GM21529 (cell line): ENCODE results near the gene KNDC1.
"Not testable (repeated sequence)": the region's sequence is repeated elsewhere in the genome, so short reads cannot be mapped to it uniquely, and the experiment has no call there.

ENCODE experiments used
- ATAC-seq: cut with Tn5 transposase; IDR thresholded peaks from one replicate; pipeline ENCODE4 v1.9.1; 2021; ENCODE audit not compliant: unreplicated experiment

The KNDC1 gene

DNA sequence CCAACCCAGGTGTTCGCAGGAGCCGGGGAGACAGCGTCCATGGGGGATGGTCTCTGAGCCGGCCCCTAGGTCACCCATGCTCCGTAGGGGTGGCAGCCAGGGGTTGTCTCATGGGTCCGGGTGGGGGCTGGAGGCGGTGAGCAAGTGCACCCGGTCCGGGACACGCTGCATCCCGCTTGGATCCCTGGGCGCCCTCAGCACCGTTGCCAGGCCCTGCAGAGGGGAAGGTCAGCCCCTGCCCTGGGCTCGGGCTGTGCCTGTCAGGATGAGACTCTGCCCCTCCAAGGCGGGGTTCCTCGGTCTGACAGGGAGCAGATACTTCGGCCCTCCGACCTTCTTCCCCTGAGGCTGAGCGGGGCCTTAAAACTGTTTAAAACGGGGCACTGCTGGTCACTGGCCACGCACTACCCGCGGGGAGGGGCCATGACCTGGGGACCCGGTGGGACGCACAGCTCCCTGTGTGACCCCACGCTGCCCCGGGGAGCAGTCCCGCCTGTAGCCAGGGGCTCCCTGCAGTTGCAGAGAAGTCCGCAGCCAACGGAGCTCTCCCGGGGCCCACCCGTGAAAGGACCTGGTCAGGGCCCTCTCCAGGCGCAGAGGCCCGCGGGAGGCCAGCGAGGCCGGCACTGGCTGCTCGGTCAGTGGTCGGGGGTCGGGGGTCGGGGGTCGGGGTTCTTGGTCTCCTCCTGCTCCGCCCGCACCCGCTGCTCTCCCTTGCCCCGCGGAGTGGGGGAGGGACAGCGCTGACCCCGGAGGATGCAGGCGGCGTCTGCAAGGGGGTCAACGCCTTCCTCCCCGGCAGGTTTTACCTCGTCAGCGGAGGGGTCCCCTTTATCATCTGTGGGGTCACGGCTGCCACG, 33.4 kb upstream of the KNDC1 start:
- no peak for ATAC-seq

DNA sequence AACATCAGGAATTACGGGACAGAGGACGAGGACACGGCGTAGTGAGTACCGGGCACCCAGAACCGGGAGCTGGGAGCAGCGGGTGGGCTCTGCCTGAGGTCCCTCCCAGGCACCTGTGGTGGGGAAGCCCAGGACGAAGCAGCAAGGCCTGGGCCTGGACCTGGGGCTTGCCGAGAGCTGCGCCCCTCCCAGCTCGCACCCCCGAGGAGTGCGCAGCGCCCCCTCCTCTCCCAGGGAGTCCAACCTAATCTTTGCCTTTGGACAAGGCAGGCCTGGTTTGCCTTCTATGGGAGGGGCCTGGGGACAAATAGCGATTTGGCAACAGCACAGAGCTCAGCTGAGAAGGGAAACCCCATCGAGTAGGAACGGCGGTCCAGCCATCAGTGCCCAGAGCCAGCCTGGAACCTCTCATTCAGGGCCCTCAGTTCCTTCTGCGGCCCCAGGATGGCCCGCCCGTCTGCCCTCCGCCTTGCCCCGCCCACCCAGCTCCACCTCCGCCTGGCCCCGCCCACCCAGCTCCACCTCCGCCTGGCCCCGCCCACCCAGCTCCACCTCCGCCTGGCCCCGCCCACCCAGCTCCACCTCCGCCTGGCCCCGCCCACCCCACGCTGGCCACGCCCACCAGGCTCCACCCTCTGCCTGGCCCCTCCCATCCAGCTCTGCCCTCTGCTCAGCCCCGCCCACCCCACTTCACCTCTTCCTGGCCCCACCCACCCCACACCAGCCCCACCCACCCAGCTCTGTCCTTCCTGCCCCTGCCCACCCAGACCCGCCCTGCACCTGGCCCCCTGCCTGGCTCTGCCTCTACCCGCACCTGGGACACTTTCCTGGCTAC, 32.5 kb upstream of the KNDC1 start:
- no peak for ATAC-seq

GRCh38 chr10:133128126-133129070, 31.6 kb upstream of the KNDC1 start:
- no peak for ATAC-seq

DNA sequence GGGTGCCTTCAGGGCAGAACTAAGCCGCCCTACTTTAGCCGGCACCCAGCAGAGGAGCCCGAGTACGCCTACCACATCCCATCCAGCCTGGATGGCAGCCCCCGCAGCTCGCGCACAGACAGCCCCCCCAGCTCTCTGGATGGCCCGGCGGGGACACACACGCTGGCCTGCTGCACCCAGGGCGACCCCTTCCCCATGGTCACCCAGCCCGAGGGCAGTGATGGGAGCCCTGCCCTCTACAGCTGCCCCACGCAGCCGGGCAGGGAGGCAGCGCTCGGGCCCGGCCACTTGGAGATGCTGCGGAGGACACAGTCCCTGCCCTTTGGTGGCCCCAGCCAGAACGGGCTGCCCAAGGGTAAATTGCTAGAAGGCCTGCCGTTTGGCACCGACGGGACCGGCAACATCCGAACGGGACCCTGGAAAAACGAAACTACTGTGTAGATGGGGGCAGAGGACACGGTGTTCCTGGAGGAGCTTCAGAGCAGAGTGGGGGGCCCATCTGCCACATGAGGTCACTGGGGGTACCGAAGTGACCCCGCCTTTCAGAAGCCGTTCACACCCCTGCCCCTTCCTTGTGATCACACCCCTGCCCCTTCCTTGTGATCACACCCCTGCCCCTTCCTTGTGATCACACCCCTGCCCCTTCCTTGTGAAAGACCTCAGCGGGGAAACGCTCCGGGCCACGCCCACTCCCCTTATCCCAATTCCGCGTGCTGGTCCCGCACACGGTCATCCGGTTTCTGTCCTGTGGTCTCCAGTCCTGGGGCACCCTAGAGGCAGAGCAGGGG, 30.8 kb upstream of the KNDC1 start:
- no peak for ATAC-seq

DNA sequence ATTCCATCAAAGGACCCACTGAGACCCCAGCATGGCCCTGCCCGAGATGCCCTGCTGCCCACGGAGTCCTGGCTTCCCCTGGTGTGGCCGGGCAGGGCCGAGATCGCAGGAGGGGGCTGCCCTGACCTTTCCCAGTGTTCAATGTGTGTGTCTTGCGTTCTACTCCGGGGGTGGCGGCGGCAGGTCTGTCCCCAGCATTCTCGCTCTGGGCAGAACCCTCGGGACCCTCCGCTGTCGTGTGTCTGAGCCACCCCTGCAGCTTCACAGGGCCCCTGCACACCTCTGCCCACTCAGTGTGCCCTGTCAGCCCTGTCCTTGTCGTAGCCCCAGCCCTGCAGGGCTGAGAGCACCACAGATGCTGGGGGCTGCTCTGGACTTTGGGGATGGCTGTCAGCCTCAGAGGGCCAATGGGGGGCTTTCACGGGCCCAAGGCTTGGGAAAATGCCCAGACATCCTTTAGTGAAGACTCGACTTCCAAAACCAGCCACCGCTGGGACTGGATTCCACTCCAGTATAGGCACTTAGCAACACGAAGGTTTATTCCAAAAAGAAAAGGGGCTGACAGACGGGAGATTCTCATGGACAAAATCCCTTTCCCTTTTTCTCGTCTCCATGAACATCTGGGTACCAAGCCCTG, 30.0 kb upstream of the KNDC1 start:
- ATAC-seq = no peak

DNA sequence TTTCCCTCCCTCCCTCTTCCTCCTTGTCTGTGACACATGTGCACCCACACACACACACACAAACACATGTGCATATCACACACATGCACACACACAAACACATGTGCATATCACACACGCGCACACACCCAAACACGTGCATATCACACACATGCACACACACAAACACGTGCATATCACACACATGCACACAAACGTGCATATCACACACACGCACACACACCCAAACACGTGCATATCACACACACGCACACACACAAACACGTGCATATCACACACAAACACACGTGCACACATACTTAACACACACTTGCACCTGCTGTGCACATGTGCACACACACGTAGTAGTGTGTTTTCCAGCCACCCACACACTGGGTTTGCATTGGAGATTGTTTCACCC, 29.4 kb upstream of the KNDC1 start:
- ATAC-seq = no peak

- ATAC-seq = no peak
Measured at GRCh38 chr10:133131053-133131452, 29.0 kb upstream of the KNDC1 start.

DNA sequence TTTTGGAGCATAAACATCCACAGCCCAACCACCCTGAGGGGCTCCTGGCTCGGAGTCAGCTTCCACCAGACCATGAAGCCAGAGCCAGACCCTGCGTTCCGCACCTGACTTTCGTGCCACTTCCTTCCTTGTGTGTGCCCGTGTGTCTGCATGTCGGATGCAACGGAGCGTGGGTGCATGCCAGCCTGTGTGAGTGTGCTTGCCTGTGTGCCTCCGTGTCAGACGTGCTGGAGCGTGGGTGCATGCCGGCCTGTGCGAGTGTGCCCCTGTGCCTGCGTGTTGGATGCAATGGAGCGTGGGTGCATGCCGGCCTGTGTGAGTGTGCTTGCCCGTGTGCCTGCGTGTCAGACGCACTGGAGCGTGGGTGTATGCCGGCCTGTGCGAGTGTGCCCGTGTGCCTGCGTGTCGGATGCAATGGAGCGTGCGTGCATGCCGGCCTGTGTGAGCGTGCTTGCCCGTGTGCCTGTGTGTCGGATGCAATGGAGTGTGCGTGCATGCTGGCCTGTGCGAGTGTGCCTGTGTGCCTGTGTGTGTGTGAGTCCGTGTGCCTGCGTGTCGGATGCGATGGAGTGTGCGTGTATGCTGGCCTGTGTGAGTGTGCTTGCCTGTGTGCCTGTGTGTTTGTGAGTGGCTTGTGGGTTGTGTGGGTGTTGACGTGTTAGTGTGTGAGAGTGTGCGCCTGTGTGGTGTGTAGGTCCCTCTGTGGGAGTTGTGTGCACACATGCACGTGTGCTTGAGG, 28.1 kb upstream of the KNDC1 start:
- no peak for ATAC-seq

DNA sequence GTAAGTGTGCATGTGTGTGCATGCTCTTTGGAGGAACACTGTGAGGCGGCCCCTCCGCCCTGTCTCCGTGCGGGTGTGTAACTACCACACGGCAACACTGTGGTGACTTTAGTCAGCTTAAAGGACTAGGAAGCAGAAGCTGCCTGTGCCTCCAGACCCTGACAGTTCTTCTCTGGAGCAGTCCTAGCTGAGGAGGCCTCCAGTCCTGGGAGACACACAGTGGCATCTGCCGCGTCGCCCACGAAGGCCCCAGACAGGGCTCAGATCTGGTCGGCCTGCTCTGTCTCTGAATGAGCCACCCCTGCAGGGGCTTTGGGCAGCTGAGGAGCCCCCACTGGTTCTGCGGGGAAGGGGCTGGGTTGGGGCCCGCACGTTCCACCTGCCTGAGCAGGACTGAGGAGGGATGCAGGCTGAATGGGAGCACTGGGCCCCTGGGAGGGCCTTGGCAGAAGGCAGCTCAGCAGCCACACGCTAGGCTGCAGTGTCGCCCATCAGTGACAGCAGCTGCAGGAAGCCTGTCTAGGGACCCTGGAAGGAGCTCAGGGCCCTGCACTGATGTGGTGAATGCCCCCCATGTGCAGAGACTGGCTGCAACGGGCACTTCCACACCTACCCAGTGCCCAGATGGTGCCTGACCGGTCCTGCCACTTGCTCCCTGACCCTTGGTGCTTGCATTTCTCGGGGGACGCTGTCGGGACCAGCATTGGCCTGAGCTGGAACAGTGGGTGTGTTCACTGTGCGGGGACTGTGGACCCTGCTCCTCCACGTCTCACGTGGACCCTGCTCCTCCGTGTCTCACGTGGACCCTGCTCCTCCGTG, 27.3 kb upstream of the KNDC1 start:
- no peak for ATAC-seq

GRCh38 chr10:133133471-133134231, 26.4 kb upstream of the KNDC1 start:
- ATAC-seq = no peak

DNA sequence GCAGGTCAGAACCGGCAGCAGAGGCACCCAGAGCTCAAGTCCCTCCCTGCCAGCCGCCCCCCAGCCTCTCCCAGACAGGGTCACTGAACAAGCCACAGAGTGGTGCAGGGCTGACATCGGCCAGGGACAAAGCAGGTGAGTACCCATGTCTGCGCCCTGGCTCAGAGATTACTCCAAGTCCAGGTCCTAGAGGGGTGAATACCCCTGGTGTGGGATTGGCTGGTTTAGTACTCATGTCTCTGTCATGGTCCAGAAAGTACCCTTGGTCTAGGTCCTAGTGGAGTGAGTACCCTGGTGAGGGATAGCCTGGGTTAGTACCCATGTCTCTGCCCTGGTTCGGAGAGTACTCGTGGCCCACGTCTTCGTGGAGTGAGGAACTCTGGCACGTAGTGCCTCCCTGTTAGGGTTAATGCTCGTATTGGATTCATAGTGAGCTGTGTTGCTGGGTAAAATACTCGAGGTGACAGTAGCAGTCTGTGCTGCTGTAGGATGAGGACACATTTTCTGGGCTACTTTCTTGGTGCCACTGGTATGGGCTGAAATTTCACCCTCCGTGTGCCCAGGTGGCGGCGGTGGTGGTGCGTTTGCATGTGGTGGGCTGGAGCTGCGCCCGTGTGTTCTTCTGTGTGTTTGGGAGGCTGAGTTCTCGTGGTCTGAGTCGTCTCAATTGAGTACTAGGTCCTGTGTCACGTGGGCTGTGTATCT, 25.5 kb upstream of the KNDC1 start:
- ATAC-seq = no peak

DNA sequence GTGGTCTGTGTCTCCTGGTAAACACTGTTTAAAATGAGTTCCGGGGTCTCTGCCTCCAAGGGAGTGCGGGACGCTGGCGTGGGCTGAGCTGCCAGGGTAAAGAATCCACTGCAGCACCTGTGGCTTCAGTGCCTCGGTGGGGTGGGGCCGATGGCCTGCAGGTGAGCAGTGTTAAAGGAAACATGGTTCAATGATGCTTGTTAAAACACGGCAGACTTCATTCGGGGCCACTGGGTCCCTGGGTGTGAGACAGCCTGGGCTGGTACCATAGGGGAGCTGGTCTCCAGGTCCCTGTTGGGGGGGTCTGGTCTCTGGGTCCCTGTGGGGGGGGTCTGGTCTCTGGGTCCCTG, 24.9 kb upstream of the KNDC1 start:
- no peak for ATAC-seq

DNA sequence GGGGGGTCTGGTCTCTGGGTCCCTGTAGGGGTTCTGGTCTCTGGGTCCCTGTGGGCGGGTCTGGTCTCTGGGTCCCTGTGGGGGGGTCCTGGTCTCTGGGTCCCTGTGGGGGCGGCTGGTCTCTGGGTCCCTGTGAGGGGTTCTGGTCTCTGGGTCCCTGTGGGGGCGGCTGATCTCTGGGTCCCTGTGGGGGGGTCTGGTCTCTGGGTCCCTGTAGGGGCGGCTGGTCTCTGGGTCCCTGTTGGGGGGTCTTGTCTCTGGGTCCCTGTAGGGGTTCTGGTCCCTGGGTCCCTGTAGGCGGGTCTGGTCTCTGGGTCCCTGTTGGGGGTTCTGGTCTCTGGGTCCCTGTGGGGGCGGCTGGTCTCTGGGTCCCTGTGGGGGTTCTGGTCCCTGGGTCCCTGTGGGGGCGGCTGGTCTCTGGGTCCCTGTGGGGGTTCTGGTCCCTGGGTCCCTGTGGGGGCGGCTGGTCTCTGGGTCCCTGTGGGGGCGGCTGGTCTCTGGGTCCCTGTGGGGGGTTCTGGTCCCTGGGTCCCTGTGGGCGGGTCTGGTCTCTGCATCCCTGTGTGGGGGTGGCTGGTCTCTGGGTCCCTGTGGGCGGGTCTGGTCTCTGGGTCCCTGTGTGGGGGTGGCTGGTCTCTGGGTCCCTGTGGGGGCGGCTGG, 22.4 kb upstream of the KNDC1 start:
- not testable (repeated sequence) for ATAC-seq

DNA sequence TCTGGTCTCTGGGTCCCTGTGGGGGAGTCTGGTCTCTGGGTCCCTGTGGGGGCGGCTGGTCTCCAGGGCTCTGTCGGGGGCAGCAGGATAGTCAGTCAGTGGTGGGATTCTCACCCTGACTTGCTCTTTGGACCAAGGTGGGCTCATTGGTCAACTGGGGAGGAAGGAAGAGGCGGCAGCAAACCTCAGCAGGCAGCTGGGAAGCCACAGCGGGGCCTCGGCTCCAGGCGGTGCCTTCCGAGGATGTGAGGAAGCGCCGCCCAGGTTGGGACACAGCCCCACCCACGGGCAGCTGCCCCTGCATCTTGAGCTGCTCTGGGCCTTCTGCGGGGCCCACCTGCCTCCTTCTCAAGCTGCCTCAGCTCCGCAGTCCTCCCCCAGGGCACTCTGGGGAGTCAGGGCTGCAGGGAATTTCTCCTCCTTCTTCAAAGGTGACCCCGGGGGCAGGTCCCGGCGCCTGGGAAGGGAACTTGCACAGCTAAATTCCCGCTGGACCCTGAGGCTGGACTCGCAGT, 20.4 kb upstream of the KNDC1 start:
- no peak for ATAC-seq

GRCh38 chr10:133140417-133141143, 19.4 kb upstream of the KNDC1 start:
- ATAC-seq = no peak
